ENCODE results near the gene KRTAP10-10. TPM values are rescaled to one million over a fixed set of nuclear protein-coding genes. Genes with fewer than 3 reads are reported as not detected.
"Not testable (repeated sequence)": the region's sequence is repeated elsewhere in the genome, so short reads cannot be mapped to it uniquely, and the experiment has no call there.

The KRTAP10-10 gene
- total and polyA plus RNA-seq, 2 donors (not counting 1 experiment from before 2014, with no cell fraction given), result not detected

DNA sequence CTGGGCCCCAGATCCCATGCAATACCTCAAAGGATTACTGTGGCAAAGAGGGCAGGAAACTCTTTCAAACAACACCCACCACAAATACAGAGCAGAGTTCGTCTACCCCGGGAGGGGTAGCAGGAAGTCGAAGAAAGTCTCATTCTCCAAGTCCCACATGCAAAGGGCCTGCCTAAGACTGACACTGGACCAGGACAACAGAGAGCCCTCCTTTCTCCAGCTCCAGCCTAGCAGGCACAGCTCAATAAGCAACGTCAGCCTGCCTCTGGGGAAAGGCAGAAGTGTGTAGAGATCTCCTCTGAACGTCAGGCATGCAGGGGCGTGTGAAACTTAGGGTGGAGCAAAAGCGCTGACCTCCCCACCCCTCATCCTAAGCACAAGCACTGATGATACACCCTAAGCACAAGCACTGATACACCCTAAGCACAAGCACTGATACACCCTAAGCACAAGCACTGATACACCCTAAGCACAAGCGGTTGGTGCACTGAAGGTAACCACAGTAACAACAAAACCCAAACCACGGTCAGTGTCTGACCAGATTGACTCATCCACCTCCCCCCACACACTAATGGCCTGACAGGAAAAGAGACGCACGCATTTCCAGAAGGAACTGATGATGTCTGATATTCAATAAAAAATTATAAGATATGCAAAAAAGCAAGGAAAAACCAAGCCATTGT is 21.9 kb downstream of the KRTAP10-10 start:
- Mint-ChIP-seq H3K27me3 (peaks cover 37% of the 10 kb centered on the region), H3K4me3 (no peak overlapping the region), H3K4me1 (peaks cover 2% of the 10 kb centered on the region), H3K9me3 (ENCODE audit: insufficient read depth) (peaks cover 14% of the 10 kb centered on the region), H3K27ac (no peak overlapping the region)
- Histone ChIP-seq H2AFZ (ENCODE audit: insufficient read depth, low read depth, low read length, poor library complexity, severe bottlenecking) (no peak overlapping the region), H3K9me3 (ENCODE audit: control extremely low read depth in 1 of 3, control insufficient read depth in 2 of 3, insufficient read depth in 1 of 3, low read length in 2 of 3) (peaks cover 3 to 29% (median 11%) of the 10 kb centered on the region in 3 donors), H3K4me2 (replicated peaks; ENCODE audit: low read depth, low read length, poor library complexity, severe bottlenecking) (no peak overlapping the region), H3K4me3 (ENCODE audit: control extremely low read depth in 1 of 5, extremely low read depth in 1 of 5, insufficient read depth in 1 of 5, low read depth in 2 of 5, low read length in 4 of 5) (no peak overlapping the region), H3K79me2 (ENCODE audit: control insufficient read depth, insufficient read depth, low read length) (no peaks in the 10 kb centered on the region), H4K20me1 (ENCODE audit: control insufficient read depth, insufficient read depth, low read length, poor library complexity, severe bottlenecking) (no peaks in the 10 kb centered on the region), H3K36me3 (replicated peaks in 1 of 2; ENCODE audit: control extremely low read depth in 1 of 2, control insufficient read depth in 1 of 2, extremely low read depth in 1 of 2, insufficient read depth in 2 of 2, low read length in 1 of 2) (no peaks in the 10 kb centered on the region), H3K9ac (ENCODE audit: low read length) (no peak overlapping the region), H3K27me3 (replicated peaks in 1 of 4; ENCODE audit: control extremely low read depth in 1 of 4, control insufficient read depth in 3 of 4, insufficient read depth in 4 of 4, low read length in 3 of 4) (peaks cover 0 to 16% (median 0%) of the 10 kb centered on the region in 4 experiments), H3K27ac (ENCODE audit: low read length in 2 of 2) (no peak overlapping the region), H3K4me1 (ENCODE audit: control insufficient read depth in 2 of 2, insufficient read depth in 2 of 2, low read length in 2 of 2) (peaks cover 0 to 3% of the 10 kb centered on the region in 2 donors)
- 36% methylated on average over 5 of the region's 11 CpGs for WGBS (ENCODE audit: insufficient coverage)
- no peak for ATAC-seq (ENCODE audit: low read depth)
- ChIA-PET CTCF (no interaction called here), POLR2A (no interaction called here)
- intact Hi-C loops (cut with micrococcal nuclease), result no loop called here
- no peak for DNase-seq
- no peak for TF ChIP-seq EZH2 (IDR thresholded peaks at IDR 0.05; ENCODE audit: borderline replicate concordance, insufficient read depth, low read depth, low read length, poor library complexity, severe bottlenecking)
- TF ChIP-seq, protein P1, sequence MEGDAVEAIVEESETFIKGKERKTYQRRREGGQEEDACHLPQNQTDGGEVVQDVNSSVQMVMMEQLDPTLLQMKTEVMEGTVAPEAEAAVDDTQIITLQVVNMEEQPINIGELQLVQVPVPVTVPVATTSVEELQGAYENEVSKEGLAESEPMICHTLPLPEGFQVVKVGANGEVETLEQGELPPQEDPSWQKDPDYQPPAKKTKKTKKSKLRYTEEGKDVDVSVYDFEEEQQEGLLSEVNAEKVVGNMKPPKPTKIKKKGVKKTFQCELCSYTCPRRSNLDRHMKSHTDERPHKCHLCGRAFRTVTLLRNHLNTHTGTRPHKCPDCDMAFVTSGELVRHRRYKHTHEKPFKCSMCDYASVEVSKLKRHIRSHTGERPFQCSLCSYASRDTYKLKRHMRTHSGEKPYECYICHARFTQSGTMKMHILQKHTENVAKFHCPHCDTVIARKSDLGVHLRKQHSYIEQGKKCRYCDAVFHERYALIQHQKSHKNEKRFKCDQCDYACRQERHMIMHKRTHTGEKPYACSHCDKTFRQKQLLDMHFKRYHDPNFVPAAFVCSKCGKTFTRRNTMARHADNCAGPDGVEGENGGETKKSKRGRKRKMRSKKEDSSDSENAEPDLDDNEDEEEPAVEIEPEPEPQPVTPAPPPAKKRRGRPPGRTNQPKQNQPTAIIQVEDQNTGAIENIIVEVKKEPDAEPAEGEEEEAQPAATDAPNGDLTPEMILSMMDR (IDR thresholded peaks at IDR 0.05), result no peak

- H3K27me3 ChIP-seq (replicated peaks in 1 of 4; ENCODE audit: control extremely low read depth in 1 of 4, control insufficient read depth in 3 of 4, insufficient read depth in 4 of 4, low read length in 3 of 4), result peaks cover 0 to 16% (median 0%) of the 10 kb centered on the region in 4 experiments
- H4K20me1 ChIP-seq (ENCODE audit: control insufficient read depth, insufficient read depth, low read length, poor library complexity, severe bottlenecking); H2AFZ ChIP-seq (ENCODE audit: insufficient read depth, low read depth, low read length, poor library complexity, severe bottlenecking); intact Hi-C loops (cut with micrococcal nuclease); H3K4me3 Mint-ChIP-seq; POLR2A ChIA-PET; H3K9me3 Mint-ChIP-seq (ENCODE audit: insufficient read depth); H3K79me2 ChIP-seq (ENCODE audit: control insufficient read depth, insufficient read depth, low read length); H3K9ac ChIP-seq (ENCODE audit: low read length); H3K4me3 ChIP-seq (ENCODE audit: control extremely low read depth in 1 of 5, extremely low read depth in 1 of 5, insufficient read depth in 1 of 5, low read depth in 2 of 5, low read length in 4 of 5); CTCF ChIA-PET; ATAC-seq (ENCODE audit: low read depth); H3K27ac Mint-ChIP-seq; H3K4me1 Mint-ChIP-seq; DNase-seq; H3K4me1 ChIP-seq (ENCODE audit: control insufficient read depth in 2 of 2, insufficient read depth in 2 of 2, low read length in 2 of 2); H3K4me2 ChIP-seq (replicated peaks; ENCODE audit: low read depth, low read length, poor library complexity, severe bottlenecking); H3K36me3 ChIP-seq (replicated peaks in 1 of 2; ENCODE audit: control extremely low read depth in 1 of 2, control insufficient read depth in 1 of 2, extremely low read depth in 1 of 2, insufficient read depth in 2 of 2, low read length in 1 of 2); H3K27ac ChIP-seq (ENCODE audit: low read length in 2 of 2): not testable (repeated sequence)
- peaks cover 53% of the 10 kb centered on the region for H3K27me3 Mint-ChIP-seq
- peaks cover 0 to 13% (median 6%) of the 10 kb centered on the region in 3 donors for H3K9me3 ChIP-seq (ENCODE audit: control extremely low read depth in 1 of 3, control insufficient read depth in 2 of 3, insufficient read depth in 1 of 3, low read length in 2 of 3)
- 83% methylated on average over 4 of the region's 7 CpGs for WGBS (ENCODE audit: insufficient coverage)
Measured at GRCh38 chr21:44661567-44661966, 24.4 kb downstream of the KRTAP10-10 start.

All from B cell (primary cell).